OCI-LY7 (cell line): ENCODE data around the gene RNF222.

Source experiments
- CTCF ChIP-seq: fragments of 200-600 bp; sonication (generic); conservative IDR thresholded peaks from 2 replicates; pipeline ENCODE4 v1.5.1; 2014; ENCODE audit warnings: mild to moderate bottlenecking, antibody characterized with exemption, low read length, moderate library complexity, mixed read lengths
- EZH2phosphoT487 ChIP-seq: fragments of 200-600 bp; sonication (generic); IDR thresholded peaks from 2 replicates; pipeline ENCODE4 v1.6.1; 2018; ENCODE audit warnings: low read depth, borderline replicate concordance, mild to moderate bottlenecking, mixed run types, antibody characterized with exemption, low read length, moderate library complexity, mixed read lengths

GRCh38 chr17:8397636-8398035 is at the start of gene RNF222:
- TF ChIP-seq CTCF (no peak), EZH2phosphoT487 (no peak)
